GM19023 (cell line): ENCODE measurements around the gene GET4.

Source experiments
- ATAC-seq: cut with Tn5 transposase; IDR thresholded peaks from one replicate; pipeline ENCODE4 v1.9.1; 2021; ENCODE audit warnings: mild to moderate bottlenecking, moderate library complexity; ENCODE audit not compliant: unreplicated experiment

GET4 gene, protein sequence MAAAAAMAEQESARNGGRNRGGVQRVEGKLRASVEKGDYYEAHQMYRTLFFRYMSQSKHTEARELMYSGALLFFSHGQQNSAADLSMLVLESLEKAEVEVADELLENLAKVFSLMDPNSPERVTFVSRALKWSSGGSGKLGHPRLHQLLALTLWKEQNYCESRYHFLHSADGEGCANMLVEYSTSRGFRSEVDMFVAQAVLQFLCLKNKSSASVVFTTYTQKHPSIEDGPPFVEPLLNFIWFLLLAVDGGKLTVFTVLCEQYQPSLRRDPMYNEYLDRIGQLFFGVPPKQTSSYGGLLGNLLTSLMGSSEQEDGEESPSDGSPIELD

DNA sequence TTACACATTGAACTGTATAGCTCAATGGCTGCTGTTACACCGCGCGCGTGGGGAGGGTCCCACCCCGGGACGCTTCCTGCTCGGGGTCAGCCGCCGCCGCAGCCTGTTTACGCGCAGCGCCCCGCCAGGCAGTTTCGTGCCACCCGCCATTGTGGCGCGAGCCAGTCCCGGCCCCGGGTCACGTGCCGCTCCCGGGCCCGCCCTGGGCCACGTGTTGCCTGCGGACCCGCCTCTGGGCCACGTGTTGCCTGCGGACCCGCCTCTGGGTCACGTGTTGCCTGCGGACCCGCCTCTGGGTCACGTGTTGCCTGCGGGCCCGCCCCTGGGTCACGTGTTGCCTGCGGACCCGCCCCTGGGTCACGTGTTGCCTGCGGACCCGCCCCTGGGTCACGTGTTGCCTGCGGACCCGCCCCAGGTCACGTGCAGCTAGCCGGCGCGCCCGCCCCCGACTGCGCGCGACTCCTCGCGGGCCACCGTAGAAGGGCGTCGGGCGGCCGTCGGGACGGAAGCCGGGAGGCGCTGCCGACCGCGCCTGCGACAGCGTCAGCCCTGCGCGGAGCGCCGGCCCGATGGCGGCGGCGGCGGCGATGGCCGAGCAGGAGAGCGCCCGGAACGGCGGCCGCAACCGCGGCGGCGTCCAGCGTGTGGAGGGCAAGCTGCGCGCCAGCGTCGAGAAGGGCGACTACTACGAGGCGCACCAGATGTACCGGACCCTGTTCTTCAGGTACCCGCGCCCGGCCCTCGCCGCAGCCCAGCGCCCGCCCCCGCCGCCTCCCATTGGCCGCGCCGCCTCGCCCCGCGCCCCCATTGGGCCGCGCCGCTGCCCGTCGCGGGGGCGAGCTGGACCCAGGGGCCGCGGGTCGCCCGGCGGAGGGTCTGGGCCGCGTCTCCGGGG is at the start of gene GET4:
Gene GET4, plus strand, starts transcription at position 478 of the 895 bp plus-strand sequence. Its CDS starts 92 bp downstream, at position 570.
- peak; percentile 79 for ATAC-seq

DNA sequence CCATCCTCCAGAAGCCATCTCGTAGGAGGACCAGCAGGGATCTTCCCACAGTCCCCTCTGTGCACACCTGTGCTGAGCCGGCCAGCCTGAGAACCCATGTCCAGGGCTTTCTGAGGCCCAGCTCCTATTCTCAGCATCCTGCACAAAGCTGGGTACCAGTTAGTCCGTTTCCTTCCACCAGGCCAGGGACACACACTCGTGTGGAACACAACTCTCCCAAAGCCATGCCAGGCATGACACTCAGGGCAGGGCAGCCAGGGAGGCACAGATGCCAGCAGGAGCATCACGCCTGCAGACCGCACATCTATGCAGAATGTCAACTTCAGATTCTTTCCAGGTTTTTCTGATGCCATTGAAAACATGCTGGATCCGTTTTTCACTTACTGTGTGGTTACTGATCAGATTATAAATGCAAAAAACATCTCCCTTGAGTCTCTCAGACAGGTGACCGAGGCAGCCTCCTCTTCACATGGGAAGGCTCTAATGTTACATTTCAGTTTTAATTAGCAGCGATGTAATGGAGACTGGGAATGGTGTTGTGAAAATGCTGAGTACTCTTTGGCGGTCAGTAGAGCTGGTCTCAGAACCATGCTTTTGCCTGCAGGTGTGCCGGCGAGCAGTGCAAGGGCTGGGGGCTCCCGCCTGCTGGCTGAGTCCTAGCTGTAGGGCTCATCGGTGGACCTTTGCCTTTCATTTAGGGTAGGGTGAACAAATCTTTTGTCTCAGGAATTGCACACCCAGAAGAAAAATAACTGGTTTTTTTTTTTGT is 47.4 kb upstream of the GET4 start:
- ATAC-seq = no peak

DNA sequence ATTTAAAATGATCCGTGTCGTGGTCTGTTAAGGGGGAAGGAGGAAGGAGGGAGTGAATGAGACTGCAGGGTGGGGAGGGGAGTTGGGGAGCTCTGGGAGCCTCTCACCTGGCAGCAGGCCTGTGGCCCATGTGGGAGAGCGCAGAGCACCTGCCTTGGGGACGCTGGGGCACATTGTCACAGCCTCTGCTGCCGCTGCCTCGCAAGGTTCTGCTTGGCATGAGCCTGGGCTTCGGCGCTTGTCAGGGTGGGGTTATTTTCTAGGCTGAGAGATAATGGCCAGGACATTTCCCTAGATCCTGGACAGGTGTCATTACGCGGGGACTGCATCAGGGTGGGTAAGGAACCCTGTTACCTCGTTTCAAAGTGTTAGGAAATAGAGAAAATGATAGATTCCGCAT is 46.3 kb upstream of the GET4 start:
- no peak for ATAC-seq

DNA sequence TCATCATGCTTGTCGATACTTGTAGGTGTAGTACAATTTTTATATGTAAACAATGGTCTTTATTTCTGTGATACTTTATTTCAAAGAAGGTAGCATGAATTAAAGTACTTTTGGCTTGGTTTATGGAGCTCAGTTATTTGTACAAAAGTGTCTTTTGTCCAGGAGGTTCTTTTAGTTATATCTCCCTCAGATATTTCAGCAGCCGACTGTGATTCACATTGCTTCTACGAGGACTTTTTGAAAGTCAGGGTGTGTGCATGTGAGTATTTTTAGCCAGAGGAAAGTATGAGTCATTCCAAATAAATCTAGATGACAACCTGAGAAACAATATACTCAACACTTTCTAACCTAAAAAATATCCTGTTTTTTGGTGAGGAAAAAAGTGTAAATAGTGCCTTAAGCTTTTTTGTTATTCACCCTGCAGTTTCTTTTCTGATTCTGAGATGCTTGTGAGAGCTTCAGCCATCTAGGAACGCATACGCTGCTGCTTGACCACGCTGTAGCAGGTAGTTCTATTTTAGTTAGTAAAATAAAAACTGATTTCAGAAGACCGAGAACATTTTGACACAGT is 44.7 kb upstream of the GET4 start:
- peak; percentile 47 for ATAC-seq

DNA sequence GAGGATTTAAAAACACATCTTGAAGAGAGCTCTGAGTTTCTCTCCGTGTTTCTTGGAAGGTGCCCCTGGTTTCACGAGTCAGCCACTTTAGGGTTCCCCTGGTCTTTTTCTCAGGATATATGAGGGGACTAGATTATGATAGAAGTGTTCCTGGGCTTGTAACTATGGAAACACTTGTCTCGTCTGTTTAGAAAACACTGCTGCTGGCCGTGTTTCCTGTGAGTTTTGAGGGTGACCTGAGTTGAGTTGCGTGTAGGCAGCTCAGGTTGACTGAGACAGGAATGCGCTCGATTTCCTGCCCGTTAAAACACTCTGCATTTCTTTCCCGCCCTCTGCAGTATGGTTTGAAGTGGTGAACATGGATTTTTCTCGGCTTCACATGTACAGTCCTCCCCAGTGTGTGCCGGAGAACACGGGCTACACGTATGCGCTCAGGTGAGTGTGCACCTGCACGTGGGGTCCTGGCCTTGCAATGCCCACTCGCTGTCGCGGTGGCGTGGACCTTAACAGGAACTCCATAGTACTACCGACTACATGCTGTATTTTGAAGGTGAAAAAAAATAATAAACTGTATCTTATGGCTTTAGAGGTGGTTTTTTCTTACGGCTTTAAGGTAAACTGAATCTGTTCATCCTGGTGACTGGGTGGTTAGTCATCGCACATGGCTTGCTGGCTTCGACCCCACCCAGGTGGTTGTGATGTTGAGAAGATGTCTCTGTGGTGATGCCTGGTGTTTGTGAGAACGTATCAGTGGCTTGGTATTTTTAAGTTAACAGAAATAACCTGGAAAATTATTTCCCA is 44.0 kb upstream of the GET4 start, which contains the start of gene SUN1:
Gene SUN1, plus strand, starts transcription at position 310 of the 801 bp plus-strand sequence. Its CDS starts 49 bp downstream, at position 359.
- ATAC-seq = peak; percentile 32

DNA sequence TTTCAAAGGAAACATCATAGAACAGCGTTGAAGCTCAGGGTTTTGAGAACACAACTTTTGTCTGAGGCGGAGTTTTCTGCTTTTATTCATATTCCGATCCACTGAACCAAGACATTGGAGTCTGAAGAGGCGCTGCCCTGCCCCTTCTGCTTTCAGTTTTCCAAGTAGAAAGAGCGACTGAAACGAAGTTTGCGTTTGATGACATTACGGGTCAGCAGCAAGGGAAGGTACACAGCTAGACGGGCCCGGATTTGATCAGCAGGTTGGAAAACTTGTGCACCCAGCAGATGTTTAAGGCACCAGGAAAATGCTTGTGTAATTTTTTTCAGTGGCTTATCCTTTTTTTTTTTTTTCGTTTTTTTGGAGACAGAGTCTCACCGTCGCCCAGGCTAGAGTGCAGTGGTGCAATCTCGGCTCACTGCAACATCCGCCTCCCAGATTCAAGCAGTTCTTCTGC is 43.4 kb upstream of the GET4 start:
- no peak for ATAC-seq

DNA sequence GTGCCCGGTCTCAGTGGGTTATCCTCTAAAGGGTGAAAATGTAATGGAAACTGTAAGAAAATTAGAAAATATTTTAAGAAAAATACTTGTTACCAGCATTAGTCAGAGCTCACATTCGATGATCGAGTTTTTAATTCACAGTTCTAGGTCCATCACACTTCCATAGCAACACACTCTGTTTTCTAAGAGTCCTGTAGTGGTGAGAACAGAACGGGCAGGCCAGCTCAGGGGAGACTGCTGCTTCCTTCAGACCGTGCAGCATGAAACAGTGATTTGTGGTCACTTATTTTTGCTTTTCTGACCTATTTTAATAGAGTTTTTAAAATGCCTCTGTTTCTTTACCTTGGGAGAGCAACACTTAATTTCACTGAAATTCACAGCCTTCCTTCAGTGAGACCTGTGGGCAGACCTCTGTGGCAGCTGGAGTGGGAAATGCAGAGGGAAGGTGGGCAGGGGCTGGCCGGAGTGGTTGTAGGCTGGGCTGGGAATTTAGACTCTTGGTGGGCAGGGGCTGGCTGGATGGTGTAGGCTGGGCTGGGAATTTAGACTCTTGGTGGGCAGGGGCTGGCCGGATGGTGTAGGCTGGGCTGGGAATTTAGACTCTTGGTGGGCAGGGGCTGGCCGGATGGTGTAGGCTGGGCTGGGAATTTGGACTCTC is 42.6 kb upstream of the GET4 start:
- ATAC-seq = no peak

DNA sequence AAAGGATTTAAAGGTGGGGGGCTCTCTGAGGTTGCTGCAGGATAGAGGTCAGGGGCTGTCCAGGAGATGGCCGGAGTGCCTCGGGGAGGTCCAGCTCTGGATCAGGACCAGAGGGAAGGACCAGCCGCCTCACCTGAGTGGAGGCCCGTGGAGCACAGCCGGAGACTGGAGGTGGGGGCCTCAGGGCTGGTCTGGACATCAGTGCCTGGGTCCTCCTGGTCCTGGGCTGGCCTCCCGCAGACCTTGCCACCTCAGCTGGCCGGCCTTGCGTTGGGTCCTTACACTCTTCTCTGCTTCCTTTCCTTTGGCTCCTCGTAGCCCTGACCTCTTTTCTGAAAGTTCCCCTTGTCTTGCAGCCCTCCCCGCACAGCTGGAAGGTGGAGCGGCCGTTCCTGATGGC is 42.1 kb upstream of the GET4 start:
- ATAC-seq = no peak

DNA sequence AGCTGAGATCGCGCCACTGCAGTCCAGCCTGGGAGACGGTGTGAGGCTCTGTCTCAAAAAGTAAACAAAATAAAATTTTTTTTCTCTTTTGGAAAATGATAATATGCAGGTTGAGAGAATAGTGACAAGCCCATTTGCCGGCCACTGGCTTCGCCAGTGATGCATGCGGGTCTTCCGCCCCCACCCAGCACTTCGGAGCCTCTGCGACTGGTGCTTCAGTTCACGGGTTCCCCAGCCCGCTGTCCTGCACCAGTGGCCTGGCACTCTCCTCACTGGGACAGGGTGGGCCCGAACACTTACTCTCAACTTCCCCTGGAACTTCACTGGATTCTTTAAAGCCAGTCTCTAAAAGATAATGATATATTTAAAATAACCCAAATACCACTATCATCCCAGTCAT is 41.3 kb upstream of the GET4 start:
- no peak for ATAC-seq

DNA sequence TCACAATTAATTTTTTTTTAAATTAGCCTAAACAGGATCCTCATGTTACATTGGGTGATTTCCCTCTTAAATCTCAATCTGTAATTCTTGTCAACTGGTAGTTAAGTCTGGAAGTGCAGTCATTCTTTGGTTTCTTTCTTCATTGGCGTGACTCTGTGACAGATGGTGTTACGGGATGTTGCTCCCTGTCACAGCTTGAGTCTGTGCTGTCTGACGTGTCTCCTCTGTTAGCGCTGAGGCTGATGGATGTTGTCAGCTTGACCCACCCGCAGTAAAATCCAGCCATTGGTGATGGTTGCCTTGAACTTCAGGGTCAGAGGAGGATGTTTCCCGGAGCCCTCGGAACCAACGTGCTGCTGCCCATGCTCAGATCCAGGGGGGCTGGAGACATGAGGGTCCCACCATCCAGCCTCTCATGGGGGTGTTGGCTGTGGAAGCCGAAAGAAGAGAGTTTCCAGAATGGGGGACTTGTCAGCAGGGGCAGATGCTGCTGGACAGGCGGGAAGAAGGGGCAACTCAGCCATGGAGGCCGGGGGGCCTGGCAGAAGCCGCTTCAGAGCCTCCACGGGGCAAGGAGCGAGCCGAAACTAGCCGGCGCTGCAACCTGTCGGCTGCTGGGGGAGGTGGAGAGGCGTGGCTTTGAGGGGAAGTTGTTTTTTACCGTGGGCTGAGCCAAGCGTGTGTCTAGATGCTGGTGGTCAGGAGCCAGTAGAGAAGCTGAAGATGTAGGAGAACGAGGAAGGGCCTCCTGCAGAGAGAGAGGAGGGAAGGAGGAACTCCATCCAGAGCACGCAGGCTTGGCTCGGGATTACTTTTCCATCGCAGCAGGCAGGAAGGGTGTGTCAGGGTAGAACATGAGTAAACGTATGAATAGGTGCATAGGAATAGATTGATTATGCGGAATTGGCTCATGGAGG is 40.6 kb upstream of the GET4 start:
- ATAC-seq = no peak

DNA sequence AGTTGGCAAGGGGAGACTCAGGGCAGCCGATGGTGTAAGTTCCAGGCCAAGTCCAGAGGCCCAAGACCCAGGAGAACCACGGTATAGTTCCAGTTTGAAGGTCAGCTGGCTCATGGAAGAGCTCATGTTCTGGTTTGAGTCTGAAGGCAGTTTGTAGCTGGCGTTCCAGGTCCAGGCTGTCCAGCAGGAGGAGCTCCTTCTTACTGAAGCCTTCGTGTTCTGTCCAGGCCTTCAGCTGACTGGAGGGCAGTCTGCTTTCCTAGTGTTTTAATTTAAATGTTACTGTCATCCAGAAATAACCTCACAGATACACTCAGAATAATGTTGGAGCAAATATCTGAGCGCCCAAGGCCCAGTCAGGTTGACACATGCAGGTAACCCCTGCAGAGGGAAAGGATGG is 39.9 kb upstream of the GET4 start:
- no peak for ATAC-seq

DNA sequence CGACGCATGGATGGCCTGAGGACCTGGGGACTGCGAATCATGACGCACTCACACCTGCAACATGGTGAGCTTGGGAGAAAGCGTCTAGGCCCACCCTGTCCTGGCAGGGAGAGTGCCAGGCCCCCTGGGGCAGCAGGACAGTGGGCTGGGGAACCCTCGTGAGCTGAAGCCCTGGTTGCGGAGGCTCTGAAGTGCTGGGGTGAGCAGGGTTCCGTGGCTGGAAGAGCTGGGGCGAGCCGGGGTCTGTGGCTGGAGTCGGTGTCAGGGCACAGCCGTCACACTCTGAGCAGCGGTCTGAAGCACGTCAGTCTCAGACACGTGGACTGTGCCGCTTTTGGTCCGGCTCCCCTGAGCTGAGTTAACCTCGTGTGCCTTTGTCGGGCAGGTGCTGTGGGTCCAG is 39.4 kb upstream of the GET4 start:
- ATAC-seq = no peak

DNA sequence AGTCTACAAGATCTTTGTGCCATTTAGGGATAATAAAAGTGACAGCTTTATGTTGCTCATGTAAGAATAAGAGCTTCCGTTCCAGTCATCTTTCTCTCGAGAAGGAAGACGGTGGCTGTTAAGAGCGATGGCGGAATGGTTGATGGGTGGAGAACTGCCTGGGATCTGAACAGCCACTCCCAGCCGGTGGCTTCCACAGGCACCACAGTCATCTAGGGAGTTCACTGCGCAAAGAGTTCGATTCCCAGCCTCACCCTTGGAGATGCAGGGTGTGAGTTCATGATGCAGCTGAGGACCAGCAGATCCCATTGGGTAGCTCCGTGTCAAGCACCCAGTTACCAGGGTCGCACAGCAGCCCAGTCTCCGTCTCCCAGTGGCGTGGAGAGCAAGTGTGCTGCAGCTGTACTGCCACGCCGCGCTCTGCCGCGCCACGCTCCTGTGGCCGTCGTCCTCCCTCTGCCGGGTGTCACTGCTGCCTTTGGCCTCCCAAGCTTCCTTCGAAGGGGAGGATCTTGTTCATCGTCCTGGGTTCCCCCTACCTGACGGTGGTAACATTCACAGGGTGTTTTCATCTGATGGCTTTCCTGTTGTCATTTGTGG is 36.3 kb upstream of the GET4 start:
- ATAC-seq = no peak

DNA sequence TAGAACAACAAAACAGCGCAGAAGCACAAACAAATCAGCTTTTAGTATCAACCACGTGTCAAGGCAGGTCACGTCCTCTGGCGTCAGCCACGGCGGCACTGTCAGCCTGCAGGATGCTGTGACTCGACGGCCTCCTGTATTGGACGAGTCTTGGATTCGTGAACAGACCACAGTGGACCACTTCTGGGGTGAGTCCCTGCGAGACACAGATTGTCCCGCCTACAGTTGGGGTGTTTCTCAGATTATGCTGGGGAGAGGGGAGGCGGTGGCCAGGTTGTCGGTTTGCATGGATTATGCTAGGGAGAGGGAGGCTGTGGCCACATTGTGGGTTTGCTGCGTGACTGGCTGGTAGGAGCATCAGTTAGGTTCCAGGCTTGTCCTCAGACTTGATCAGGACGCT is 34.4 kb upstream of the GET4 start:
- ATAC-seq = no peak

DNA sequence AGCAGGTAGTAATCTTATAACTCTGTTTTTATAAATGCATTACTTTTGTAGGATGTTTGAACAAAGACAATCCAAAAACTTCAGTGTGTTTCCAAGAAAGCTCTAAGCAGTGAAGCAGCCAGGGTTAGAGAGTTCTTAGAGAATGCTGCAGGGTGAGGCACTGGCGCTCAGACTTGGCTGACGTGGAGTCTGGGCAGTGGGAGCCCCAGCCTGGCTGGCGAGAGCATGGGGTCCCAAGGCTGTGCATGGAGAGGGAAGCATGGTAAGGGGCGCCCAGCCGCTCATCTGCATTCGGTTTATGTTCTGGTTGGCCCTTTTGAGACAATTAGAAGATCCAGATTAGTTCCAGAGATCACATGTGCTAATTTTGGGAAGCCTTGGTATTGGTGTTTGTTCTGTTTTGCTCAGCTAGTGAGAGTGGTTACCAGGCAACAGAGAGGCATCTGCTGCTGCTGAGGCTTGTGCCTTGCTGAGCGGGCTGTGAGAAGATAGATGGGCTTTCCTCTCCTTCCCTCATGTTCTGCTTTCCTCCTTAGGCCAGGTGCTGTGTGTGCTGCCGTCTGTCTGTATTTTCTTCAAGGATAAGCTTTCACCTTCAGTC is 33.8 kb upstream of the GET4 start:
- no peak for ATAC-seq

DNA sequence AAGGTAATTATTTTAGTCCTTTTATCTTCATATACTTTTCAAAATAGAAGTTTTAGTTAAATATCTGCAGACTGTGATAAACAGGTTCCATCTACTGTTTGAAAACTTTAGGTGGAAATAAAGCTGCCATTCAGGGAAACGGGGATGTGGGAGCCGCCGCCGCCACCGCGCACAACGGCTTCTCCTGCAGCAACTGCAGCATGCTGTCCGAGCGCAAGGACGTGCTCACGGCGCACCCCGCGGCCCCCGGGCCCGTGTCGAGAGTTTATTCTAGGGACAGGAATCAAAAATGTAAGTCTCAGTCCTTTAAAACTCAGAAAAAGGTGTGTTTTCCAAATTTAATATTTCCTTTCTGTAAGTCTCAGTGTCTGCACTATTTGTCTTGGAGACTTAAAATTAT is 33.1 kb upstream of the GET4 start:
- no peak for ATAC-seq

DNA sequence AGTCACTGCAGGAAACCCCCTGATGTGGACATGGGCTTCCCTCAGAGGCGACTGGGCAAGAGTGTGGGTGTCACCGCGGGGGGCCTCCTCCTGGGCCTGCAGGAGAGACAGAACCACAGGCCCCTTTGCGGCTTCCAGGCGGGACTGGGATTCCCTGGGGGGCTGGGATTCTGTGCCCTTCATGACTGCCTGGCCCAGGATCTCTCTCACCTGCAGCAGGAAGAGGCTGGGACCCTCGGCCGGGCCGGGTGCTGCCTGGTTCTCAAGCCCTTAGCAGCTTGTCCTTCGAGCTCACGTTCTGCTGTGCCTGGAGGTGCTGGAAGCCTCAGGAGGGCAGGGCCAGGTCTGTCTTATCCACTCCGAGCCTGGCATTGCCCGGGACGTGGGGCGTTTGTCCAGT is 32.3 kb upstream of the GET4 start:
- no peak for ATAC-seq

DNA sequence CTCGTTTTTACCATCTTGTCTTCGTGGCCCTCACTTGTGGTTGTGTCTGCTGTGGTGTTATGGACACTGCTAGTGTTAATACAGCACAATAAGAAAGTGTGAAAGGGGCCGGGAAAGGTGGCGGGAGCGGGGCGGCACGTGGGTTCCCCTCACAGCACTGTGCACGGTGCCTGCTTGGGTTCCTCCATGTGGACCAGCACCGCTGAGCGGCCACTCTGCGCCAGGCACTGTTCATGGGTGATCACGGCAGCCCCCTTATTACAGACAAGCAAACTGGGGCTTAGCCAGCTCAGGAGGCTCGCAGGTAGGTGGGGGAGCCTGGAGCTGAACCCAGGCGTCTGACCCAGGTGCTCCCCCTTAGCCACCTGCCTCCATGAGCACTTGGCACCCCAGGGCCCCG is 31.8 kb upstream of the GET4 start:
- ATAC-seq = no peak
